GM21423 (cell line): ENCODE measurements around the gene IGSF22.
"Not testable (repeated sequence)": the region's sequence is repeated elsewhere in the genome, so short reads cannot be mapped to it uniquely, and the experiment has no call there.

Experiments used
- ATAC-seq: cut with Tn5 transposase; IDR thresholded peaks from one replicate; pipeline ENCODE4 v1.9.1; 2021; ENCODE audit warnings: mild to moderate bottlenecking, moderate library complexity; ENCODE audit not compliant: unreplicated experiment

IGSF22 gene

GRCh38 chr11:18692941-18693760 lies 32.8 kb downstream of the IGSF22 start:
- no peak for ATAC-seq

DNA sequence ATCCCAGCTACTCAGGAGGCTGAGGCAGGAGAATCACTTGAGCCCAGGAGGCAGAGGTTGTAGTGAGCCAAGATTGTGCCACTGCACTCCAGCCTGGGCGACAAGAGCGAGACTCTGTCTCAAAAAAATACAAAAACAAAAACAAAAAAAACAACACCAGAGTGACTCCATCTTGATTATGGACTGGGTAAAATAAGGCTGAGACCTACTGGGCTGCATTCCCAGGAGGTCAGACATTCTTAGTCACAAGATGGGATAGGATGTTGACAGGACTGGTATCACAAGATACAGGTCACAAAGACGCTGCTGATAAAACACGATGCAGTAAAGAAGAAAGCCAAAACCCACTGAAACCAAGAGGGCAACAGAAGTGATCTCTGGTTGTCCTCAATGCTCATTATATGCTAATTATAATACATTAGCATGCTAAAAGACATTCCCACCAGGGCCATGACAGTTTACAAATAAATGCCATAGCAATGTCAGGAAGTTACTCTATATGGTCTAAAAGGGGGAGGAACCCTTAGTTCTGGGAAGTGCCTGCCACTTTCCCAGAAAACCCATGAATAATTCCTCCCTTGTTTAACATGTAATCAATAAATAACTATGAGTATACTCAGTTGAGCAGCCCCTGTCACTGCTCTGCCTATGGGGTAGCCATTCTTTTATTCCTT lies 34.4 kb downstream of the IGSF22 start:
- ATAC-seq: not testable (repeated sequence)

DNA sequence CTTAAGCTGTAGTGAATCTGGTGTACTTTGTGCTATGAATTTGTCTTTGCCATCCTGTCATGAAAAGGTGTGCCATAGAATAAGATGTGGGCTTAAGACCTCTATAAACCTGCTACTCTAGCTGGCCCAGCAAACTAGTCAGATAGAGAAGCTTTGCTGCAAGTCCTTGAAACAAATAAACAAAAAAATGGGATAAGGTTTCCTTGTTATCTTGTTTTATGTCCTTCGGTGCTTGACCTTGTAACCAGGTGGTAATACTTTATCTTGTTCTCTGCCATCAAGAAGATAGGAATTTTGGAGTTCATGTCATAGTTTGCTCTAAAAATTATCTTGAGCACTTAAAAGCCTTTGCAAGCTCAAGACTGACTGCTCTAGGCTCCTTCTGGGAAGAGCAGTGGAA lies 41.7 kb downstream of the IGSF22 start:
- ATAC-seq: no peak

GRCh38 chr11:18682466-18682865 lies 43.5 kb downstream of the IGSF22 start:
- no peak for ATAC-seq

DNA sequence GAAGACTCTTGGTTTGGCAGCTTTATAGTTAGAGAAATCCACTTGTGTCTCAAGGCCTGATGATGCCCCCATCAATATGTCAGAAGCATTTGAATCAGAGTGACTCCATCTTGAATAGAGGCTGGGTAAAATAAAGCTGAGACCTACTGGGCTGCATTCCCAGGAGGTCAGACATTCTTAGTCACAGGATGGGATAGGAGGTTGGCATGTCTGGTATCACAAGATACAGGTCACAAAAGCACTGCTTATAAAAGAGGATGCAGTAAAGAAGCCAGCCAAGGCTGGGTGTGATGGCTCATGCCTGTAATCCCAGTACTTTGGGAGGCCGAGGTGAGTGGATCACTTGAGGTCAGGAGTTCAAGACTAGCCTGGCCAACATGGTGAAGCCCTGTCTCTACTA lies 44.0 kb downstream of the IGSF22 start:
- ATAC-seq: not testable (repeated sequence)

DNA sequence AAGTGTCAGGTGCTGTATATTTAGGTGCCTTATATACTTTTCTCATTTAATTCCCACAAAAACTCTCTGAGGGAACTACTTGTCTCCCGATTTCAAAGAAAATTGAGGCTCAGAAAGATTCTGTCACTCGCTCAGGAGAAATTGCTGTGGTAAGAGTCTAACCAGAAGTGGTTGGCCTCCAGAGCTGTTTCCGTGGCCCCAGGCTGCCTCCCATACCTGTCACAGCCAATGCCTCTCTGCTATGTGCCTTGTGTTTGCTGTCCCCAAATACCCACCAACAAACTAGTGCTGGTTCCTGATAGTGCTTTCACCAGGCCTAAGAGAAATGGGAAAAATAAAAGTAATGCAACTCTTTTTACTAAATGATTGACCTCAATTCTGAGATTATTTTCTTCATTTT lies 48.4 kb downstream of the IGSF22 start:
- ATAC-seq: no peak

GRCh38 chr11:18676803-18677202 lies 49.2 kb downstream of the IGSF22 start:
- ATAC-seq: no peak

DNA sequence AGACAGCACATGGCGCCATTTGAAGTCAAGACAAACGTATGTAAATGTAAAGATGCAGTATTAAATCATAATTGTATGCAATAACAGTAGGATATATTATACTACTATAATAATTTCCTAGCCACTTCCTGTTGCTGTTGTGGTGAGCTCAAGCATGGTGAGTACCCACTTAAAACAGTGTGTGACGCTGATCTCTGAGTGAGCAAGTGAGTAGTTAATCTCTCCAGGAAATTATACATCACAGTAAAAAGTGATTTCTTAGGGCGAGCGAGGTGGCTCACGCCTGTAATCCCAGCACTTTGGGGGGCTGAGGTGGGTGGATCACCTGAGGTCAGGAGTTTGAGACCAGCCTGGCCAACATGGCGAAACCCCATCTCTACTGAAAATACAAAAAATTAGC lies 53.8 kb downstream of the IGSF22 start:
- ATAC-seq: not testable (repeated sequence)

GRCh38 chr11:18671246-18671645 lies 54.7 kb downstream of the IGSF22 start:
- no peak for ATAC-seq

DNA sequence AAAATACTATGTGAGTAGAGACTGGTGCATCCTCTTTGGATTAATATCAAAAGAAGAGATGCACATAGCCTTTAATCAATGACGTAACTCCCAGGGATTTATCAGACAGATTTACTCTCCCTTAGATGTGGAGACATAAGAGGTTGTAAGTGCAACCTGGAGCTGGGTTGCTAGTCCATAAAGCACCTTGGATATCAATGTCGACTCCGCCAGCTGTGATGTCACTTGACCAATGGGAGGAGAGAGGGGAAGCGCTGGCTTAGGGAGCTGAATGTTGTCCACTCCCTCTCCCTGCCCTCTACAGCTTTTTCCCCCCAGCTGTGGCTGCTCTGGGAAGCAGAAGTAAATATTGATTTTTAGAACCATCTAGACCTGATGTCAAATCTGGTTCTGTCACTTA lies 56.3 kb downstream of the IGSF22 start:
- ATAC-seq: no peak

GRCh38 chr11:18669219-18669596 lies 56.8 kb downstream of the IGSF22 start:
- no peak for ATAC-seq

- no peak for ATAC-seq
These were observed 57.9 kb downstream of the IGSF22 start for GRCh38 chr11:18668131-18668530.

- ATAC-seq: not testable (repeated sequence)
These were observed 60.6 kb downstream of the IGSF22 start for GRCh38 chr11:18665353-18665872.

DNA sequence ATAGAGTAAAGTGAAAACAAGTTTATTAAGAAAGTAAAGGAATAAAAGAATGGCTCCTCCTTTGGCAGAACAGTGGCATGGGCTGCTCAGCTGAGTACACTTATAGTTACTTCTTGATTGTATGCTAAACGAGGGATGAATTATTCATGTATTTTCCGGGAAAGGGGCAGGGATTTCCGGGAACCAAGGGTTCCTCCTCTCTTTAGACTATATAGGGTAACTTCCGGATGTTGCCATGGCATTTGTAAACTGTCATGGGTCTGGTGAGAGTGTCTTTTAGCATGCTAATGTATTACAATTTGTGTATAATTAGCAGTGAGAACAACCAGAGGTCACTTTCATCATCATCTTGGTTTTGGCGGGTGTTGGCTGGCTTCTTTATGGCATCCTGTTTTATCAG lies 68.3 kb downstream of the IGSF22 start:
- ATAC-seq: no peak
